Liver (tissue), 3 donors: Measurements from ENCODE around the gene DCHS2.

ENCODE experiments used
- CTCF ChIP-seq: fragments of 150-350 bp; IDR thresholded peaks from 2 replicates; pipeline ENCODE4 v1.5.1; 2017; ENCODE audit warnings: improper control_type of control experiment, low read depth, low read length; ENCODE audit not compliant: missing input control
- EGR1 ChIP-seq, 2 donors: IDR thresholded peaks; 2 replicates each; pipeline ENCODE4 v1.6.1; 2016 to 2018; ENCODE audit warnings: antibody characterized with exemption in 2 of 2, low read depth in 2 of 2
- GABPA ChIP-seq, 2 donors: IDR thresholded peaks in 1 of 2; conservative IDR thresholded peaks in 1 of 2; 2 replicates each; pipeline ENCODE4 v1.6.1; 2016; ENCODE audit warnings: antibody characterized with exemption in 2 of 2, mild to moderate bottlenecking in 1 of 2, moderate library complexity in 1 of 2
- HNF4G ChIP-seq: IDR thresholded peaks from 2 replicates; pipeline ENCODE4 v1.6.1; 2016; ENCODE audit warnings: antibody characterized with exemption
- JUND ChIP-seq, 2 donors: IDR thresholded peaks; 2 replicates each; pipeline ENCODE4 v1.6.1; 2016; ENCODE audit warnings: antibody characterized with exemption in 2 of 2
- RAD21 ChIP-seq, 2 donors: IDR thresholded peaks; 2 replicates each; pipeline ENCODE4 v1.6.1; 2016; ENCODE audit warnings: antibody characterized with exemption in 2 of 2, mild to moderate bottlenecking in 2 of 2
- REST ChIP-seq: IDR thresholded peaks from 2 replicates; pipeline ENCODE4 v1.6.1; 2016; ENCODE audit warnings: antibody characterized with exemption, mild to moderate bottlenecking
- RXRA ChIP-seq, 2 donors: IDR thresholded peaks; 2 replicates each; pipeline ENCODE4 v1.6.1; 2017 to 2018; ENCODE audit warnings: antibody characterized with exemption in 2 of 2, mild to moderate bottlenecking in 1 of 2
- TF ChIP-seq, protein P1 (sequence below): IDR thresholded peaks from 2 replicates; pipeline ENCODE4 v1.6.1; 2016; ENCODE audit warnings: antibody characterized with exemption
- donor health status: healthy.
- donor health status: healthy.

GRCh38 chr4:154183264-154183663 is 308.3 kb downstream of the DCHS2 start:
- no peak for TF ChIP-seq CTCF
- TF ChIP-seq RAD21 (IDR thresholded peaks at IDR 0.05): no peak
- TF ChIP-seq HNF4G: no peak
- TF ChIP-seq, protein P1, sequence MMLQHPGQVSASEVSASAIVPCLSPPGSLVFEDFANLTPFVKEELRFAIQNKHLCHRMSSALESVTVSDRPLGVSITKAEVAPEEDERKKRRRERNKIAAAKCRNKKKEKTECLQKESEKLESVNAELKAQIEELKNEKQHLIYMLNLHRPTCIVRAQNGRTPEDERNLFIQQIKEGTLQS: no peak
- no peak for TF ChIP-seq EGR1 (IDR thresholded peaks at IDR 0.05; ENCODE audit: low read depth in 2 of 2)
- TF ChIP-seq GABPA (IDR thresholded peaks at IDR 0.05 in 1 of 2, conservative IDR thresholded peaks at IDR 0.05 in 1 of 2): no peak
- no peak for TF ChIP-seq REST
- no peak for TF ChIP-seq RXRA (IDR thresholded peaks at IDR 0.05)
- no peak for TF ChIP-seq JUND (IDR thresholded peaks at IDR 0.05)
